Measurements from ENCODE around the gene WFIKKN1.

DNA sequence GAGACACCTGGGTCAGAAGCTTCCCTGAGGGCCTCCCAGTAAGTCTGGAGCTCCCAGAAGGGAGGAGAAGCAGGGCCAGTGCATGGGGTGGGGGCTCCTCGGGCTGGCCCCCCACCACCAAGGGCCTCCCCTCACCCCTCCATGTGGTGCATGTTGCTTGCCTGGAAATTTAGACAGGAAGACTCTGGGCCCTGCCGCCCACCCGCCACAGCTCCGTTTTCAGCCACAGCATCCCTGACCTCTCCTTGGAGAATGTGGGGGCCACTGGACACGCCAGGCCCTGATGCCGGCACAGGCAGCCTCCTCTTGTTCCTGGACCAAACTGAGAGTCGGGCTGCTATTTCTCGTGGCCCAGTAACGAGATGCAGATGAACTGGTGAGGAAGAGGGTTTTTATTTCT lies 8.1 kb downstream of the WFIKKN1 start:
- TF ChIP-seq, protein P1, sequence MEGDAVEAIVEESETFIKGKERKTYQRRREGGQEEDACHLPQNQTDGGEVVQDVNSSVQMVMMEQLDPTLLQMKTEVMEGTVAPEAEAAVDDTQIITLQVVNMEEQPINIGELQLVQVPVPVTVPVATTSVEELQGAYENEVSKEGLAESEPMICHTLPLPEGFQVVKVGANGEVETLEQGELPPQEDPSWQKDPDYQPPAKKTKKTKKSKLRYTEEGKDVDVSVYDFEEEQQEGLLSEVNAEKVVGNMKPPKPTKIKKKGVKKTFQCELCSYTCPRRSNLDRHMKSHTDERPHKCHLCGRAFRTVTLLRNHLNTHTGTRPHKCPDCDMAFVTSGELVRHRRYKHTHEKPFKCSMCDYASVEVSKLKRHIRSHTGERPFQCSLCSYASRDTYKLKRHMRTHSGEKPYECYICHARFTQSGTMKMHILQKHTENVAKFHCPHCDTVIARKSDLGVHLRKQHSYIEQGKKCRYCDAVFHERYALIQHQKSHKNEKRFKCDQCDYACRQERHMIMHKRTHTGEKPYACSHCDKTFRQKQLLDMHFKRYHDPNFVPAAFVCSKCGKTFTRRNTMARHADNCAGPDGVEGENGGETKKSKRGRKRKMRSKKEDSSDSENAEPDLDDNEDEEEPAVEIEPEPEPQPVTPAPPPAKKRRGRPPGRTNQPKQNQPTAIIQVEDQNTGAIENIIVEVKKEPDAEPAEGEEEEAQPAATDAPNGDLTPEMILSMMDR (IDR thresholded peaks at IDR 0.05; ENCODE audit: low read depth, low read length, poor library complexity, severe bottlenecking) = no peak
- TF ChIP-seq EZH2phosphoT487 (IDR thresholded peaks at IDR 0.05; ENCODE audit: borderline replicate concordance, low read length) = no peak
